Adrenal gland (tissue), 5 donors: Measurements from ENCODE around the gene TEDC1.

Experiments
- POLR2A ChIP-seq, 2 donors: fragments of 450-650 bp; IDR thresholded peaks; one replicate each; pipeline ENCODE4 v1.6.1; 2017; ENCODE audit warnings: antibody characterized with exemption in 2 of 2, mild to moderate bottlenecking in 2 of 2, moderate library complexity in 1 of 2
- TF ChIP-seq, protein P1 (sequence below), 6 experiments: fragments of 450-650 bp in 4 of 6; fragments of 200-600 bp in 2 of 6; sonication (generic) in 1 of 6; IDR thresholded peaks; 1 replicate in 5 of 6; 2 replicates in 1 of 6; pipeline versions ENCODE4 v1.5.1 to v1.8.0; 2016 to 2021; ENCODE audit warnings: antibody characterized with exemption in 6 of 6, mild to moderate bottlenecking in 2 of 6, moderate library complexity in 1 of 6
- donor health status: DM: no; HTN: no; CAD: no.

DNA sequence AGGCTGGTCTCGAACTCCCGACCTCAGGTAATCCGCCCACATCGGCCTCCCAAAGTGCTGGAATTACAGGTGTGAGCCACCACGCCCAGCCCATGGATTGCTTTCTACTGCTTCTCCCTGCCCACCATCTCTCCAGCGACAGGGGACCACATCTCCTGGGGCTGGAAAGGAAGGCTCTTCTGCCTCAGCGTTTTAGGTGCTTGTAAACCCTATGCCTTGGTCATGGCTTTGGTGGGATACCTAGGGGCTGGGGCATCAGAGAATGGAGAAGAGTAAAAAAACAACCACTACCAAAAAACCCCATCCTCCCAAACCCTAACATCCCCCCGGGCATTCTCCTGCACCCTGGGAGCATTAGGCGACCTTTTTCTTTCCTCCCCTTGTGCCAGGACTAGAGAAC lies 34.3 kb downstream of the TEDC1 start:
- TF ChIP-seq, protein P1, sequence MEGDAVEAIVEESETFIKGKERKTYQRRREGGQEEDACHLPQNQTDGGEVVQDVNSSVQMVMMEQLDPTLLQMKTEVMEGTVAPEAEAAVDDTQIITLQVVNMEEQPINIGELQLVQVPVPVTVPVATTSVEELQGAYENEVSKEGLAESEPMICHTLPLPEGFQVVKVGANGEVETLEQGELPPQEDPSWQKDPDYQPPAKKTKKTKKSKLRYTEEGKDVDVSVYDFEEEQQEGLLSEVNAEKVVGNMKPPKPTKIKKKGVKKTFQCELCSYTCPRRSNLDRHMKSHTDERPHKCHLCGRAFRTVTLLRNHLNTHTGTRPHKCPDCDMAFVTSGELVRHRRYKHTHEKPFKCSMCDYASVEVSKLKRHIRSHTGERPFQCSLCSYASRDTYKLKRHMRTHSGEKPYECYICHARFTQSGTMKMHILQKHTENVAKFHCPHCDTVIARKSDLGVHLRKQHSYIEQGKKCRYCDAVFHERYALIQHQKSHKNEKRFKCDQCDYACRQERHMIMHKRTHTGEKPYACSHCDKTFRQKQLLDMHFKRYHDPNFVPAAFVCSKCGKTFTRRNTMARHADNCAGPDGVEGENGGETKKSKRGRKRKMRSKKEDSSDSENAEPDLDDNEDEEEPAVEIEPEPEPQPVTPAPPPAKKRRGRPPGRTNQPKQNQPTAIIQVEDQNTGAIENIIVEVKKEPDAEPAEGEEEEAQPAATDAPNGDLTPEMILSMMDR (IDR thresholded peaks at IDR 0.05) = no peak
- no peak for TF ChIP-seq POLR2A (IDR thresholded peaks at IDR 0.05)
